ENCODE measurements around the gene DGKD.

- no peak for TF ChIP-seq CTCF (IDR thresholded peaks at IDR 0.05)
- no peak for TF ChIP-seq EP300 (IDR thresholded peaks at IDR 0.05)
- no peak for TF ChIP-seq POLR2A (IDR thresholded peaks at IDR 0.05)
Measured at GRCh38 chr2:233440314-233440713, 86.0 kb downstream of the DGKD start.

Measured in suprapubic skin (tissue), 3 donors.